Common myeloid progenitor, CD34-positive (primary cell): ENCODE data around the gene KRT13. TPM values are rescaled to one million over a fixed set of nuclear protein-coding genes. Genes with fewer than 3 reads are reported as not detected.

Experiments used
- CTCF ChIA-PET: fragments of 350-600 bp; sonication (Branson Sonifier 250); formaldehyde crosslinking; loops from one replicate; lab custom pipeline; 2021; ENCODE audit warnings: antibody characterized with exemption; lab: Charles Lee
- POLR2A ChIA-PET: fragments of 350-600 bp; sonication (Branson Sonifier 250); formaldehyde crosslinking; loops from one replicate; lab custom pipeline; 2021; ENCODE audit warnings: antibody characterized with exemption; lab: Charles Lee
- DNase-seq, 3 donors: peaks; one replicate each; pipeline versions ENCODE4 v3.0.0 to v3.0.0-alpha.2; 2013
- H3K27ac ChIP-seq, 2 experiments: 1 replicate in 1 of 2; 2 replicates in 1 of 2; pipeline ENCODE4 v1.7.0; 2013; ENCODE audit warnings: inconsistent platforms in 2 of 2, low read length in 2 of 2, mild to moderate bottlenecking in 2 of 2, low read depth in 1 of 2, moderate library complexity in 1 of 2; ENCODE audit not compliant: severe bottlenecking in 2 of 2, insufficient read depth in 1 of 2, poor library complexity in 1 of 2
- H3K27me3 ChIP-seq, 5 experiments: replicated peaks in 2 of 5; 1 replicate in 3 of 5; 2 replicates in 2 of 5; pipeline versions ENCODE4 v1.6.1 to v1.7.0; 2013; ENCODE audit warnings: low read length in 4 of 5, mild to moderate bottlenecking in 2 of 5, moderate library complexity in 2 of 5, inconsistent platforms in 1 of 5; ENCODE audit not compliant: insufficient read depth in 5 of 5, control insufficient read depth in 4 of 5
- H3K36me3 ChIP-seq, 4 experiments: 1 replicate in 2 of 4; 2 replicates in 2 of 4; pipeline versions ENCODE4 v1.6.1 to v1.7.0; 2013; ENCODE audit warnings: low read length in 3 of 4, control low read depth in 1 of 4, mild to moderate bottlenecking in 1 of 4; ENCODE audit not compliant: control insufficient read depth in 4 of 4, insufficient read depth in 4 of 4
- H3K4me1 ChIP-seq, 4 experiments: 1 replicate in 3 of 4; 2 replicates in 1 of 4; pipeline versions ENCODE4 v1.6.1 to v1.7.1; 2013; ENCODE audit warnings: low read length in 3 of 4, mild to moderate bottlenecking in 3 of 4, control low read depth in 1 of 4, inconsistent platforms in 1 of 4, moderate library complexity in 1 of 4; ENCODE audit not compliant: control insufficient read depth in 4 of 4, insufficient read depth in 4 of 4; ENCODE audit errors: control extremely low read depth in 1 of 4
- H3K4me3 ChIP-seq, 7 experiments: 1 replicate in 4 of 7; 2 replicates in 3 of 7; pipeline versions ENCODE4 v1.5.1 to v1.7.0; 2013; ENCODE audit warnings: mild to moderate bottlenecking in 7 of 7, low read length in 6 of 7, moderate library complexity in 6 of 7, inconsistent platforms in 2 of 7, low read depth in 2 of 7, control low read depth in 1 of 7; ENCODE audit not compliant: insufficient read depth in 4 of 7, control insufficient read depth in 1 of 7; ENCODE audit errors: extremely low read depth in 1 of 7
- H3K9me3 ChIP-seq, 5 experiments: 1 replicate in 4 of 5; 2 replicates in 1 of 5; pipeline versions ENCODE4 v1.6.1 to v1.7.1; 2013; ENCODE audit warnings: low read length in 4 of 5, mild to moderate bottlenecking in 2 of 5, inconsistent platforms in 1 of 5, low read depth in 1 of 5, moderate library complexity in 1 of 5; ENCODE audit not compliant: control insufficient read depth in 4 of 5, insufficient read depth in 2 of 5; ENCODE audit errors: control extremely low read depth in 1 of 5
- WGBS: methylation state at CpG from one replicate; pipeline ENCODE4 v1.1.5; 2013; ENCODE audit not compliant: insufficient coverage; 5-methylcytosine and 5-hydroxymethylcytosine counted together
- polyA plus RNA-seq: library from polyadenylated mRNA; unstranded; fragments of 120-200 nt; gene quantifications from one replicate; pipeline ENCODE4 v1.2.1, GENCODE V29; 2013

KRT13 gene
- 0.11 TPM for polyA plus RNA-seq

GRCh38 chr17:41505007-41505808 lies at the start of gene KRT13:
Gene KRT13 (minus strand): TSS chr17:41505612. CDS start chr17:41505550, 62 bp downstream.
- no peak for DNase-seq
- ChIA-PET POLR2A (no interaction called here), CTCF (no interaction called here)
- H3K9me3 ChIP-seq = no peaks in the 10 kb centered on the region
- no peak within 1 kb of the TSS for H3K4me3 ChIP-seq
- H3K27me3 ChIP-seq = peaks cover 0 to 2% (median 0%) of the 10 kb centered on the region in 5 experiments
- WGBS = 96% methylated on average over 5 of the region's 17 CpGs
- H3K36me3 ChIP-seq = no peaks in the 10 kb centered on the region
- no peaks in the 10 kb centered on the region for H3K4me1 ChIP-seq
- H3K27ac ChIP-seq = no peak within 1 kb of the TSS

DNA sequence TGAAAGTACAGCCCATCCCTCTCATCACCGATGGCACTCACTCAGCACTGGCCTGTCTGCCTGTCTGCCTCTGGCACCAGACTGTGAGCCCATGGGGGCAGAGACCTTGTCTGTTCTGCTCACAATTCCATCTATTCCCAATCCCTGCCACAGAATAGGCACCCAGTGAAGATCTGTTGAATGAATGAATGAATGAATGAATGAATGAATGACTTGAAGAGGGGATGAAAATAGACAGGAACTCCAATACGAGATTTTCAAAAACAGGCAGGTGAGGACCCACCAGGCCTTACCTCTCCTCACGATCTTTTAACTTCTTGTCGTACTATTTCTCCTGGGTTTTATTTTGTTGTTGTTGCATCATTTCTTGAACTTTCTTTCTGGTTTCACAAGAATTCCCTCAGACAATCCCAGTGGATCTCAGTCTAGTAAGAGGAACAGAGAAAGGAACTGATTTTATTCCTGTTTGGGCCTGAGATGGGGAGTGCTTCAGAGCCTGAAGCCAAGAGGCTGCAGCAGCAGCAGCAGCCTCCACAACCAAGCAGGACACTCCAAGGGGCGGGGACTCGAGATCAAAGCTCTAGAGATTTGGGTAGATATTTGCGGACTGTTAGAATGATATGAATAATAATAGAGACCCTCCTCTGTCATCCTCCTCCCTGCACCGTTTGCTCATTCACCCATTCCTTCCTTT lies 48.7 kb upstream of the KRT13 start:
- no peak for DNase-seq
- no peak overlapping the region for H3K27ac ChIP-seq
- H3K36me3 ChIP-seq = no peaks in the 10 kb centered on the region
- H3K9me3 ChIP-seq = no peaks in the 10 kb centered on the region
- ChIA-PET POLR2A (no interaction called here), CTCF (interaction anchor here (1.4 kb wide), 1 partner anchor 109 kb away, joined by 5 read pairs; no protein-coding TSS in a partner anchor)
- H3K27me3 ChIP-seq = peaks cover 2 to 12% (median 7%) of the 10 kb centered on the region in 5 experiments
- H3K4me1 ChIP-seq = peaks cover 0 to 5% (median 3%) of the 10 kb centered on the region in 4 experiments
- WGBS = 92% methylated on average over 2 of the region's 8 CpGs
- H3K4me3 ChIP-seq = no peak overlapping the region

DNA sequence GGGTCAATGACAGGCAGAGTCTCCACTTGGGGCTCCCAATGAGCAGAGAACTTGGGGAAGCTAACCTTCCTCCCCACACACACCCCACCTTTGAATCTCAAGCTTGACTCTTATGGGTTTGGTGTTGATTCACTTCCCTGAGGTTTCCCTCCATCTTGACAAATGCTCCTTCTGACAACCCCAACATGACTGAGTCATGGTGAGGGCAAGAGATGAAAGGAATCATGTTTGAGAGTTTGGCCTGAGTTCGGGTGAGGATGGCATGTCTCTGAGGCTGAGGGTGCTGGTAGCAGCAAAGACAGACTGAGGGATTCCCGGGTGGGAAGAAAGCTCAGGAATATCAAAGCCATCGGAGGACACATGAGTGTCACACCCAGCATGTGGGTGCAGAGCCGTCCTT lies 47.8 kb upstream of the KRT13 start:
- 90% methylated on average over 2 of the region's 4 CpGs for WGBS
- H3K9me3 ChIP-seq = no peaks in the 10 kb centered on the region
- ChIA-PET POLR2A (no interaction called here), CTCF (interaction anchor here (0.6 to 6.3 kb wide), 3 partner anchors 97 to 649 kb away, joined by 3 to 98 read pairs (median 5); no protein-coding TSS in a partner anchor)
- no peak overlapping the region for H3K4me3 ChIP-seq
- no peak for DNase-seq
- H3K4me1 ChIP-seq = peaks cover 0 to 14% (median 12%) of the 10 kb centered on the region in 4 experiments
- no peak overlapping the region for H3K27ac ChIP-seq
- no peaks in the 10 kb centered on the region for H3K36me3 ChIP-seq
- peaks cover 2 to 14% (median 7%) of the 10 kb centered on the region in 5 experiments for H3K27me3 ChIP-seq

- Histone ChIP-seq H3K9me3 (no peaks in the 10 kb centered on the region), H3K4me1 (peaks cover 0 to 22% (median 16%) of the 10 kb centered on the region in 4 experiments), H3K4me3 (no peak overlapping the region), H3K27ac (no peak overlapping the region), H3K27me3 (peaks cover 2 to 17% (median 8%) of the 10 kb centered on the region in 5 experiments), H3K36me3 (no peaks in the 10 kb centered on the region)
- POLR2A ChIA-PET = no interaction called here
- DNase-seq = no peak
- CTCF ChIA-PET = interaction anchor here (1.3 to 6.3 kb wide), 3 partner anchors 29 to 111 kb away, joined by 3 to 98 read pairs (median 66); no protein-coding TSS in a partner anchor
- 95% methylated on average over 5 of the region's 5 CpGs for WGBS
These were observed 47.0 kb upstream of the KRT13 start for GRCh38 chr17:41552455-41552854.

GRCh38 chr17:41551365-41551764 lies 46.0 kb upstream of the KRT13 start:
- CTCF ChIA-PET = interaction anchor here (1.3 to 6.3 kb wide), 5 partner anchors 19 to 112 kb away, joined by 3 to 98 read pairs (median 31); partner anchors contain the start of gene KRT9
- no peak for DNase-seq
- H3K27ac ChIP-seq = no peak overlapping the region
- WGBS = 92% methylated on average over 3 of the region's 5 CpGs
- peaks cover 0 to 23% (median 16%) of the 10 kb centered on the region in 4 experiments for H3K4me1 ChIP-seq
- POLR2A ChIA-PET = no interaction called here
- H3K27me3 ChIP-seq = peaks cover 2 to 12% (median 5%) of the 10 kb centered on the region in 5 experiments
- peaks cover 0 to 2% (median 0%) of the 10 kb centered on the region in 5 experiments for H3K9me3 ChIP-seq
- no peak overlapping the region for H3K4me3 ChIP-seq
- H3K36me3 ChIP-seq = no peaks in the 10 kb centered on the region

GRCh38 chr17:41549596-41550039 lies 44.2 kb upstream of the KRT13 start:
- H3K4me1 ChIP-seq = peaks cover 0 to 23% (median 16%) of the 10 kb centered on the region in 4 experiments
- DNase-seq = peak in 1 of 3 donors; percentile 5
- H3K27me3 ChIP-seq = peaks cover 0 to 6% (median 3%) of the 10 kb centered on the region in 5 experiments
- no peak overlapping the region for H3K27ac ChIP-seq
- H3K9me3 ChIP-seq = peaks cover 0 to 2% (median 0%) of the 10 kb centered on the region in 5 experiments
- POLR2A ChIA-PET = no interaction called here
- H3K4me3 ChIP-seq = no peak overlapping the region
- no peaks in the 10 kb centered on the region for H3K36me3 ChIP-seq
- 81% methylated on average over 8 of the region's 8 CpGs for WGBS
- CTCF ChIA-PET = interaction anchor here (0.6 to 6.3 kb wide), 35 partner anchors 9 to 1000 kb away, joined by 3 to 98 read pairs (median 5); partner anchors contain the start of genes KRT19 and KRT9
